HepG2 (cell line): ENCODE measurements around the gene MYO7B. TPM values are rescaled to one million over a fixed set of nuclear protein-coding genes. Genes with fewer than 3 reads are reported as not detected.

ENCODE experiments used
- GABPB1 ChIP-seq: IDR thresholded peaks from 2 replicates; pipeline ENCODE4 v1.6.1; 2016; ENCODE audit warnings: mild to moderate bottlenecking, missing genetic modification reagents, moderate library complexity, missing compliant biosample characterization
- MBD4 ChIP-seq: IDR thresholded peaks from 2 replicates; pipeline ENCODE4 v1.6.1; 2012; ENCODE audit warnings: low read length, inconsistent platforms, borderline replicate concordance
- NR2C2 ChIP-seq: sonication (generic); formaldehyde crosslinking; IDR thresholded peaks from 2 replicates; pipeline ENCODE4 v1.4.0; 2020; ENCODE audit warnings: missing genetic modification reagents, mild to moderate bottlenecking, moderate library complexity, borderline replicate concordance
- TCF12 ChIP-seq, 2 experiments: fragments of 450-650 bp in 1 of 2; sonication (generic) in 1 of 2; formaldehyde crosslinking in 1 of 2; IDR thresholded peaks; 2 replicates each; pipeline versions ENCODE4 v1.6.1 to v1.8.0; 2017 to 2022; ENCODE audit warnings: antibody characterized with exemption in 1 of 2, mild to moderate bottlenecking in 1 of 2, missing genetic modification reagents in 1 of 2, moderate library complexity in 1 of 2
- ZNF3 ChIP-seq: IDR thresholded peaks from 2 replicates; pipeline ENCODE4 v1.7.0; 2017; ENCODE audit warnings: inconsistent platforms
- ZNF367 ChIP-seq: sonication (generic); formaldehyde crosslinking; IDR thresholded peaks from 2 replicates; pipeline ENCODE4 v1.4.0; 2020; ENCODE audit warnings: missing genetic modification reagents, borderline replicate concordance
- ZNF547 ChIP-seq: sonication (generic); formaldehyde crosslinking; IDR thresholded peaks from 2 replicates; pipeline ENCODE4 v1.5.1; 2020; ENCODE audit warnings: mild to moderate bottlenecking, missing genetic modification reagents
- ZNF83 ChIP-seq: sonication (generic); formaldehyde crosslinking; IDR thresholded peaks from 2 replicates; pipeline ENCODE4 v1.4.0; 2020; ENCODE audit warnings: missing genetic modification reagents, mild to moderate bottlenecking, borderline replicate concordance
- polyA plus RNA-seq, 8 experiments: library from polyadenylated mRNA; depleted of rRNA in 3 of 8; stranded (reverse) in 7 of 8; unstranded in 1 of 8; fragments of >200 nt; fragmentation: Illumina TruSeq in 4 of 8; extraction: Trizol in 4 of 8; gene quantifications; 2 replicates each; pipeline versions ENCODE4 v1.2.1 to v1.2.3, GENCODE V29; 2011 to 2016; ENCODE audit warnings: low read depth in 4 of 8, missing spikeins in 1 of 8, mixed read lengths in 1 of 8; ENCODE audit not compliant: insufficient read depth in 1 of 8
- total RNA-seq, 5 experiments: library from RNA; depleted of rRNA; stranded (reverse); fragments of >200 nt; fragmentation: Illumina TruSeq; extraction: Trizol; gene quantifications; 2 replicates each; pipeline ENCODE4 v1.2.3, GENCODE V29; 2016; ENCODE audit warnings: low read depth in 1 of 5
- TF ChIP-seq, protein P1 (sequence below): IDR thresholded peaks from 2 replicates; pipeline ENCODE4 v1.6.1; 2016; ENCODE audit warnings: low read depth, control low read depth
- TF ChIP-seq, protein P2 (sequence below): sonication (generic); formaldehyde crosslinking; IDR thresholded peaks from 2 replicates; pipeline ENCODE4 v1.8.0; 2022; ENCODE audit warnings: mild to moderate bottlenecking, missing genetic modification reagents, borderline replicate concordance
- TF ChIP-seq, protein P3 (sequence below): sonication (generic); formaldehyde crosslinking; IDR thresholded peaks from 2 replicates; pipeline ENCODE4 v1.4.0; 2020; ENCODE audit warnings: mild to moderate bottlenecking, missing genetic modification reagents
- TF ChIP-seq, protein P4 (sequence below): sonication (generic); formaldehyde crosslinking; IDR thresholded peaks from 2 replicates; pipeline ENCODE4 v1.5.1; 2020; ENCODE audit warnings: missing genetic modification reagents, mild to moderate bottlenecking, borderline replicate concordance
- TF ChIP-seq, protein P5 (sequence below): sonication (generic); IDR thresholded peaks from 2 replicates; pipeline ENCODE4 v1.6.1; 2016; ENCODE audit warnings: low read depth, borderline replicate concordance
- TF ChIP-seq, protein P6 (sequence below): sonication (generic); formaldehyde crosslinking; IDR thresholded peaks from 2 replicates; pipeline ENCODE4 v1.4.0; 2020; ENCODE audit warnings: low read depth, mild to moderate bottlenecking, missing genetic modification reagents
- TF ChIP-seq, protein P7 (sequence below): IDR thresholded peaks from 2 replicates; pipeline ENCODE4 v1.6.1; 2018; ENCODE audit warnings: missing genetic modification reagents, mild to moderate bottlenecking, missing compliant biosample characterization

Gene MYO7B
- total and polyA plus RNA-seq, 2 of the 13 experiments (the other 11 are each of a cell fraction or from before 2014, with no cell fraction given), result not detected

DNA sequence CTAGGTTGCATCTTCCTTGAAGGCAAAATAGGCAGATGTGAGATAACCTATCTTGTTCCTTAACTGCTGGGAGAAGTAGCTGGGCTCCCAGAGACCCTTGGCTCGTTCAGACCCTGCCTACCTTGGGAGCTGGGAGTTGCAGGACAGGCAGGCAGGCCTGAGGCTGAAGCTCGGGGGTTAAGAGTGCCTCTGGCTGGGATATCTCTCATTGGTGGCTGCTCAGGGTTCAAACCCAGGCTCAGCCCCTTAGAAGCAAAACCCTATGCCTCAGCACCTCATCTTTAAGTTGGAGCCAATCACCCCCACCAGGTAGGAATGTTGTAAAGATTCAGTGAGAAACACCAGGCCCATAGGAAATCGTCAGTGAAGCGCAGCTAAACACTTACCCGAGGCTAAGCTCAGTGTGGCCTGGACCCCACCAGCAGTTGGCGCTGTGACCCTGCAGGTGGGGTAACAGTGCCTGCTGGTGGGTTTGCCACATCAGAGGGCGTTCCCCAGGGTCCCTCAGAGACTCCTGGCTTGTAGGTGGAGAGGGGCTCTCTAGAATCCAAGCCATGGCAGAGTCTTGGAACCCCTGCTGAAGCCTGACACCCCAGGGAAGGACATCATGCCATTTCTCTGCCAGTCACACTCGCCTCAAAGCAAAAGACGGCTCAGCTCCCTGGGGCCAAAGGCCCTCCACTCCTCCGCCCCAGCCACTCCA, 55.9 kb downstream of the MYO7B start (continued):
- TF ChIP-seq ZNF367 (CRISPR knock-in tag) (no peak), MBD4 (no peak), NR2C2 (no peak), GABPB1 (CRISPR knock-in tag) (no peak), ZNF547 (CRISPR knock-in tag) (no peak), TCF12 (IDR thresholded peaks at IDR 0.05) (no peak), TCF12 (CRISPR knock-in tag; IDR thresholded peaks at IDR 0.05) (no peak), ZNF3 (CRISPR knock-in tag) (no peak), ZNF83 (CRISPR knock-in tag) (no peak)
- TF ChIP-seq, protein P1, sequence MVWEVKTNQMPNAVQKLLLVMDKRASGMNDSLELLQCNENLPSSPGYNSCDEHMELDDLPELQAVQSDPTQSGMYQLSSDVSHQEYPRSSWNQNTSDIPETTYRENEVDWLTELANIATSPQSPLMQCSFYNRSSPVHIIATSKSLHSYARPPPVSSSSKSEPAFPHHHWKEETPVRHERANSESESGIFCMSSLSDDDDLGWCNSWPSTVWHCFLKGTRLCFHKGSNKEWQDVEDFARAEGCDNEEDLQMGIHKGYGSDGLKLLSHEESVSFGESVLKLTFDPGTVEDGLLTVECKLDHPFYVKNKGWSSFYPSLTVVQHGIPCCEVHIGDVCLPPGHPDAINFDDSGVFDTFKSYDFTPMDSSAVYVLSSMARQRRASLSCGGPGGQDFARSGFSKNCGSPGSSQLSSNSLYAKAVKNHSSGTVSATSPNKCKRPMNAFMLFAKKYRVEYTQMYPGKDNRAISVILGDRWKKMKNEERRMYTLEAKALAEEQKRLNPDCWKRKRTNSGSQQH (CRISPR knock-in tag), result no peak
- TF ChIP-seq, protein P2, sequence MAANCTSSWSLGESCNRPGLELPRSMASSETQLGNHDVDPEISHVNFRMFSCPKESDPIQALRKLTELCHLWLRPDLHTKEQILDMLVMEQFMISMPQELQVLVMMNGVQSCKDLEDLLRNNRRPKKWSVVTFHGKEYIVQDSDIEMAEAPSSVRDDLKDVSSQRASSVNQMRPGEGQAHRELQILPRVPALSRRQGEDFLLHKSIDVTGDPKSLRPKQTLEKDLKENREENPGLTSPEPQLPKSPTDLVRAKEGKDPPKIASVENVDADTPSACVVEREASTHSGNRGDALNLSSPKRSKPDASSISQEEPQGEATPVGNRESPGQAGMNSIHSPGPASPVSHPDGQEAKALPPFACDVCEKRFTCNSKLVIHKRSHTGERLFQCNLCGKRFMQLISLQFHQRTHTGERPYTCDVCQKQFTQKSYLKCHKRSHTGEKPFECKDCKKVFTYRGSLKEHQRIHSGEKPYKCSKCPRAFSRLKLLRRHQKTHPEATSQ, result no peak
- TF ChIP-seq, protein P3, sequence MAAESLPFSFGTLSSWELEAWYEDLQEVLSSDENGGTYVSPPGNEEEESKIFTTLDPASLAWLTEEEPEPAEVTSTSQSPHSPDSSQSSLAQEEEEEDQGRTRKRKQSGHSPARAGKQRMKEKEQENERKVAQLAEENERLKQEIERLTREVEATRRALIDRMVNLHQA (CRISPR knock-in tag), result no peak
- TF ChIP-seq, protein P4, sequence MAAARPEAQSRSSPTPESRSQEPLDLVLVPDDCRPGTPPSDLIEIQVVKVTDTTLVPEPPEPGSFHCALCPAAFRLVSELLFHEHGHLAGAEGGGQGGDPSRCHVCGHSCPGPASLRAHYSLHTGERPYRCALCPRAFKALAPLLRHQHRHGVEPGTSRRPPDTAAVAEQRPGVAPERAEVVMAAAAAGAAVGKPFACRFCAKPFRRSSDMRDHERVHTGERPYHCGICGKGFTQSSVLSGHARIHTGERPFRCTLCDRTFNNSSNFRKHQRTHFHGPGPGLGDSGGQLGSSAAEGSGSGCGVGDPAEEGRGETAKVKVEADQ, result no peak
- TF ChIP-seq, protein P5, sequence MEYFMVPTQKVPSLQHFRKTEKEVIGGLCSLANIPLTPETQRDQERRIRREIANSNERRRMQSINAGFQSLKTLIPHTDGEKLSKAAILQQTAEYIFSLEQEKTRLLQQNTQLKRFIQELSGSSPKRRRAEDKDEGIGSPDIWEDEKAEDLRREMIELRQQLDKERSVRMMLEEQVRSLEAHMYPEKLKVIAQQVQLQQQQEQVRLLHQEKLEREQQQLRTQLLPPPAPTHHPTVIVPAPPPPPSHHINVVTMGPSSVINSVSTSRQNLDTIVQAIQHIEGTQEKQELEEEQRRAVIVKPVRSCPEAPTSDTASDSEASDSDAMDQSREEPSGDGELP, result no peak
- TF ChIP-seq, protein P6, sequence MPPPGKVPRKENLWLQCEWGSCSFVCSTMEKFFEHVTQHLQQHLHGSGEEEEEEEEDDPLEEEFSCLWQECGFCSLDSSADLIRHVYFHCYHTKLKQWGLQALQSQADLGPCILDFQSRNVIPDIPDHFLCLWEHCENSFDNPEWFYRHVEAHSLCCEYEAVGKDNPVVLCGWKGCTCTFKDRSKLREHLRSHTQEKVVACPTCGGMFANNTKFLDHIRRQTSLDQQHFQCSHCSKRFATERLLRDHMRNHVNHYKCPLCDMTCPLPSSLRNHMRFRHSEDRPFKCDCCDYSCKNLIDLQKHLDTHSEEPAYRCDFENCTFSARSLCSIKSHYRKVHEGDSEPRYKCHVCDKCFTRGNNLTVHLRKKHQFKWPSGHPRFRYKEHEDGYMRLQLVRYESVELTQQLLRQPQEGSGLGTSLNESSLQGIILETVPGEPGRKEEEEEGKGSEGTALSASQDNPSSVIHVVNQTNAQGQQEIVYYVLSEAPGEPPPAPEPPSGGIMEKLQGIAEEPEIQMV (CRISPR knock-in tag), result no peak
- TF ChIP-seq, protein P7, sequence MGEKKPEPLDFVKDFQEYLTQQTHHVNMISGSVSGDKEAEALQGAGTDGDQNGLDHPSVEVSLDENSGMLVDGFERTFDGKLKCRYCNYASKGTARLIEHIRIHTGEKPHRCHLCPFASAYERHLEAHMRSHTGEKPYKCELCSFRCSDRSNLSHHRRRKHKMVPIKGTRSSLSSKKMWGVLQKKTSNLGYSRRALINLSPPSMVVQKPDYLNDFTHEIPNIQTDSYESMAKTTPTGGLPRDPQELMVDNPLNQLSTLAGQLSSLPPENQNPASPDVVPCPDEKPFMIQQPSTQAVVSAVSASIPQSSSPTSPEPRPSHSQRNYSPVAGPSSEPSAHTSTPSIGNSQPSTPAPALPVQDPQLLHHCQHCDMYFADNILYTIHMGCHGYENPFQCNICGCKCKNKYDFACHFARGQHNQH (CRISPR knock-in tag), result 0 out of 2 replicates have a peak, but pooled peaks have one; percentile 47
